Lower lobe of right lung (tissue), 2 donors: ENCODE measurements around the gene E2F3. TPM values are rescaled to one million over a fixed set of nuclear protein-coding genes. Genes with fewer than 3 reads are reported as not detected.

Experiments used
- ATAC-seq, 2 donors: fragments of 200-7000 bp; cut with Tn5 transposase; one replicate each; pipeline ENCODE4 v1.9.1; 2020 to 2022; ENCODE audit warnings: mild to moderate bottlenecking in 2 of 2, moderate library complexity in 2 of 2
- DNase-seq: peaks from one replicate; pipeline ENCODE4 v3.0.0-alpha.2; 2020
- H3K27ac ChIP-seq: fragments of 200-600 bp; one replicate; pipeline ENCODE4 v1.8.0; 2022
- H3K27me3 ChIP-seq: fragments of 200-600 bp; one replicate; pipeline ENCODE4 v1.8.0; 2022; ENCODE audit warnings: low read depth
- H3K36me3 ChIP-seq: fragments of 200-600 bp; one replicate; pipeline ENCODE4 v1.8.0; 2022; ENCODE audit warnings: mild to moderate bottlenecking
- H3K4me1 ChIP-seq: fragments of 200-600 bp; one replicate; pipeline ENCODE4 v1.8.0; 2022
- H3K4me3 ChIP-seq: fragments of 200-600 bp; one replicate; pipeline ENCODE4 v1.8.0; 2022; ENCODE audit warnings: mild to moderate bottlenecking
- H3K9me3 ChIP-seq: fragments of 200-600 bp; one replicate; pipeline ENCODE4 v1.8.0; 2022
- CTCF ChIP-seq: fragments of 200-600 bp; IDR thresholded peaks from one replicate; pipeline ENCODE4 v1.8.0; 2022; ENCODE audit warnings: antibody characterized with exemption, mild to moderate bottlenecking
- intact Hi-C: fragments of 100-400 bp; cut with DNase I; formaldehyde crosslinking; loops from one replicate; pipeline ENCODE4 v1.11.0; 2022
- total RNA-seq: library from RNA; stranded (reverse); fragmentation: NEBNext Ultra II Directional; extraction: Animal tissue kit (Norgen Biotek cat#: 25700); gene quantifications from one replicate; pipeline ENCODE4 v1.2.1, GENCODE V29; 2021
- donor health status: DM: no; HTN: yes; CAD: no; lungs with severe emphysema.

Gene E2F3
- total RNA-seq, 1 donor from 2014 or later, result 9.8 TPM

GRCh38 chr6:20441236-20441635 lies 39.6 kb downstream of the E2F3 start:
- no peaks in the 10 kb centered on the region for H3K4me1 ChIP-seq

GRCh38 chr6:20441921-20442320 lies 40.2 kb downstream of the E2F3 start:
- Histone ChIP-seq H3K27ac (no peak overlapping the region), H3K4me1 (no peaks in the 10 kb centered on the region), H3K4me3 (no peak overlapping the region), H3K9me3 (no peaks in the 10 kb centered on the region), H3K36me3 (no peaks in the 10 kb centered on the region), H3K27me3 (no peaks in the 10 kb centered on the region)
- DNase-seq (no peak), ATAC-seq (no peak)
- TF ChIP-seq CTCF, result no peak
- intact Hi-C loops, result no loop called here

More at GRCh38 chr6:20441236-20441635, 39.6 kb downstream of the E2F3 start:
- no peak overlapping the region for H3K27ac ChIP-seq
- no peaks in the 10 kb centered on the region for H3K9me3 ChIP-seq
- no peaks in the 10 kb centered on the region for H3K27me3 ChIP-seq
- no peak overlapping the region for H3K4me3 ChIP-seq
- DNase-seq, result no peak
- no peak for ATAC-seq
- intact Hi-C loops, result no loop called here
- no peak for TF ChIP-seq CTCF
- H3K36me3 ChIP-seq, result no peaks in the 10 kb centered on the region

- DNase-seq, result no peak
- no peaks in the 10 kb centered on the region for H3K27me3 ChIP-seq
- H3K9me3 ChIP-seq, result no peaks in the 10 kb centered on the region
- no peaks in the 10 kb centered on the region for H3K4me1 ChIP-seq
- intact Hi-C loops, result no loop called here
- TF ChIP-seq CTCF, result no peak
- no peaks in the 10 kb centered on the region for H3K36me3 ChIP-seq
- H3K27ac ChIP-seq, result no peak overlapping the region
- no peak for ATAC-seq
- no peak overlapping the region for H3K4me3 ChIP-seq
Measured at GRCh38 chr6:20444786-20445271, 43.1 kb downstream of the E2F3 start.

GRCh38 chr6:20447157-20447556 lies 45.5 kb downstream of the E2F3 start:
- DNase-seq, result no peak
- TF ChIP-seq CTCF, result no peak
- Histone ChIP-seq H3K27ac (no peak overlapping the region), H3K4me3 (no peak overlapping the region), H3K9me3 (no peaks in the 10 kb centered on the region), H3K4me1 (no peaks in the 10 kb centered on the region), H3K27me3 (no peaks in the 10 kb centered on the region), H3K36me3 (no peaks in the 10 kb centered on the region)
- intact Hi-C loops, result no loop called here
- ATAC-seq, result no peak

GRCh38 chr6:20447581-20448132 lies 46.0 kb downstream of the E2F3 start:
- H3K27ac ChIP-seq, result no peak overlapping the region
- intact Hi-C loops, result no loop called here
- H3K36me3 ChIP-seq, result no peaks in the 10 kb centered on the region
- TF ChIP-seq CTCF, result no peak
- no peak for DNase-seq
- no peaks in the 10 kb centered on the region for H3K9me3 ChIP-seq
- no peak for ATAC-seq
- H3K4me1 ChIP-seq, result no peaks in the 10 kb centered on the region
- H3K4me3 ChIP-seq, result no peak overlapping the region
- H3K27me3 ChIP-seq, result no peaks in the 10 kb centered on the region

- no peak overlapping the region for H3K27ac ChIP-seq
- intact Hi-C loops, result no loop called here
- H3K36me3 ChIP-seq, result no peaks in the 10 kb centered on the region
- no peaks in the 10 kb centered on the region for H3K27me3 ChIP-seq
- ATAC-seq, result no peak
- no peak overlapping the region for H3K4me3 ChIP-seq
- no peaks in the 10 kb centered on the region for H3K9me3 ChIP-seq
- DNase-seq, result no peak
- H3K4me1 ChIP-seq, result no peaks in the 10 kb centered on the region
- no peak for TF ChIP-seq CTCF
Measured at GRCh38 chr6:20448828-20449227, 47.1 kb downstream of the E2F3 start.
